ENCODE results near the gene CHRM3. TPM values are rescaled to one million over a fixed set of nuclear protein-coding genes. Genes with fewer than 3 reads are reported as not detected.

CHRM3 gene
- polyA plus RNA-seq (2013): 18.1 TPM

DNA sequence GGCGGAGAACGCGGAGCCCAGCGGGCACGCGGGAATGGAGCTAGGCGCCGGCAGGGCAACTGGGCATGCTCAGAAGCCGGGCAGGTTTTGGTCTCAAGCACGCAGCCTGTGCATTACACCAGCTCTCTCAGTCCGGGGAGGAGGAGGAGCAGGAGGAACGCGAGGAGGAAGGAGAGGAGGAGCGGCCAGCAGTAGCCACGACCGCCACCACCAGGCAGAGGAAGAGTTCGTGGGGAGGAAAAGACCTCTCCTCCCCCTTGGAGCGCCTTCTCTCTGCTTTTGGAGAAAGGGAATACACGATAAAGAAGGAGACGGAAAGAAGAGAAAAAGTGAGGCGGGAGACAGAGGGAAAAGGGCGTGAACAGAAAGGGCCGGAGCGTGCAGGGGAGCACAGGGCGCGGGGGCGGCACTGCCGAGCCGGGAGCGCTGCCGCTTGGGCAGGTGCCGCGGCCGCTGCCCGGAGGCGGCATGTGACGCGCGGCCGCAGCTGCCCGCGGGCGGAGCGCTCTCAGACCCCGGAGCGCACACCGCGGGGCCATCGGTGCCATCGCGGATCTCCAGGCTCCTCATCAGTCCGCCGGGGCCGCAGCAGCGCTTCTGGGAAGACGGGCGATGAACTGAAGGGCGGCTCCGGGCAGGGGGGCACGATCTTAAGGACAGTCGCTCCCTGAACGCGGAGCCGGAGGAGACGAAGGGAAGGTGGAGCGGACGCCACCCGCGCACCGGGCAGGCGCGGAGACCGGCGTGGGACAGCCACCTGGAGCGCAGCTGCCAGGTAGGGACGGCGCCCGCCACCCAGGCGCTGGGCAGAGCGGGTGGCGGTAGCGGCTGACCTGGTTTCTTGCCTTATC, at the start of gene CHRM3:
TSS of gene CHRM3 (plus strand) at position 116 of the 851 bp plus-strand sequence. CDS start 520,884 bp downstream, outside the sequence.
- no peaks in the 10 kb centered on the region for H3K27me3 ChIP-seq (replicated peaks in 2 of 5; ENCODE audit: control insufficient read depth in 4 of 5, insufficient read depth in 5 of 5, low read length in 4 of 5)
- H3K36me3 ChIP-seq (ENCODE audit: control insufficient read depth in 4 of 4, insufficient read depth in 4 of 4, low read length in 3 of 4): no peaks in the 10 kb centered on the region
- H3K4me3 ChIP-seq (ENCODE audit: control insufficient read depth in 1 of 7, extremely low read depth in 1 of 7, insufficient read depth in 4 of 7, low read depth in 2 of 7, low read length in 6 of 7): peak within 1 kb of the TSS; percentile 74 to 97 (median 94)
- no peaks in the 10 kb centered on the region for H3K9me3 ChIP-seq (ENCODE audit: control extremely low read depth in 1 of 5, control insufficient read depth in 4 of 5, insufficient read depth in 2 of 5, low read depth in 1 of 5, low read length in 4 of 5)
- H3K4me1 ChIP-seq (ENCODE audit: control extremely low read depth in 1 of 4, control insufficient read depth in 4 of 4, insufficient read depth in 4 of 4, low read length in 3 of 4): peaks cover 0 to 32% (median 20%) of the 10 kb centered on the region in 4 experiments
- CTCF ChIA-PET: interaction anchor here (0.8 to 1.4 kb wide), 6 partner anchors 12 to 432 kb away, joined by 3 to 6 read pairs (median 4); no protein-coding TSS in a partner anchor
- POLR2A ChIA-PET: no interaction called here
- H3K27ac ChIP-seq (ENCODE audit: insufficient read depth in 1 of 2, low read depth in 1 of 2, low read length in 2 of 2, poor library complexity in 1 of 2, severe bottlenecking in 2 of 2): peak within 1 kb of the TSS; percentile 55 to 70
- DNase-seq: peak; percentile 87 to 91 (median 89)
- WGBS (ENCODE audit: insufficient coverage): under 1% methylated on average over 62 of the region's 82 CpGs

DNA sequence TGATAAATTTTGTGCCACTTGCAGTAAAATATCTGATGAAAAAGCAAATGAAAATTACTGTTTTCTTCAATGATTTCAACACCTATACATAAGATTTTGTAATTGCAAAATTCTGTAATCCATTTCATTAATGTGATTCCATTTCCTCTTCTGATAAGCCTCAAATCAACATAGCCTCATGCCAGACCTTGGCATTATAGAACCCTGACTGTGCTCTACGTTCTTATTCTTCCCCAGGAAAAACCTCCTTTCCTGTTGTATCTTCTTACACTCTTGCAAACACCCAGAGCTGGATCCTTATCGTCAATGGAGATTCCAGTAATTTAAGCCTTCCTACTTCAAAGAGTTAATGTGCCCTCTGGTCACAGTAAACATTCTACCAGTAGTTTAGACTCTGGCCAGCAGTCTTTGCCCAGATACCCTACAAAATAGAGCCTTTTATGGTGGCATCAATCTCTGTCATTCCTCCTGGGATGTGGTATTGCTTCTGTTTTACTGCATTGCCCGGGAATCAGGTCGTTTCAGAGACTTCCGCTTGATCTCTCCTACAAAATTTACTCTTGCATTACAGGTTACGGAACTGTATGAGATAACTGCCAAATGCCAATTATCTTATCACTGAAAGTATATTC, 48.5 kb upstream of the CHRM3 start:
- 92% methylated on average over 6 of the region's 6 CpGs for WGBS (ENCODE audit: insufficient coverage)
- Histone ChIP-seq H3K9me3 (ENCODE audit: control extremely low read depth in 1 of 5, control insufficient read depth in 4 of 5, insufficient read depth in 2 of 5, low read depth in 1 of 5, low read length in 4 of 5) (peaks cover 0 to 2% (median 0%) of the 10 kb centered on the region in 5 experiments), H3K4me1 (ENCODE audit: control extremely low read depth in 1 of 4, control insufficient read depth in 4 of 4, insufficient read depth in 4 of 4, low read length in 3 of 4) (no peaks in the 10 kb centered on the region), H3K4me3 (ENCODE audit: control insufficient read depth in 1 of 7, extremely low read depth in 1 of 7, insufficient read depth in 4 of 7, low read depth in 2 of 7, low read length in 6 of 7) (no peak overlapping the region), H3K36me3 (ENCODE audit: control insufficient read depth in 4 of 4, insufficient read depth in 4 of 4, low read length in 3 of 4) (no peaks in the 10 kb centered on the region), H3K27ac (ENCODE audit: insufficient read depth in 1 of 2, low read depth in 1 of 2, low read length in 2 of 2, poor library complexity in 1 of 2, severe bottlenecking in 2 of 2) (no peak overlapping the region), H3K27me3 (replicated peaks in 2 of 5; ENCODE audit: control insufficient read depth in 4 of 5, insufficient read depth in 5 of 5, low read length in 4 of 5) (no peaks in the 10 kb centered on the region)
- POLR2A ChIA-PET: no interaction called here
- DNase-seq: no peak
- CTCF ChIA-PET: no interaction called here

GRCh38 chr1:239347776-239348175, 38.6 kb upstream of the CHRM3 start:
- H3K9me3 ChIP-seq (ENCODE audit: control extremely low read depth in 1 of 5, control insufficient read depth in 4 of 5, insufficient read depth in 2 of 5, low read depth in 1 of 5, low read length in 4 of 5): no peaks in the 10 kb centered on the region
- 100% methylated on average over 2 of the region's 2 CpGs for WGBS (ENCODE audit: insufficient coverage)
- no peaks in the 10 kb centered on the region for H3K36me3 ChIP-seq (ENCODE audit: control insufficient read depth in 4 of 4, insufficient read depth in 4 of 4, low read length in 3 of 4)
- ChIA-PET POLR2A (no interaction called here), CTCF (no interaction called here)
- DNase-seq: no peak
- H3K27me3 ChIP-seq (replicated peaks in 2 of 5; ENCODE audit: control insufficient read depth in 4 of 5, insufficient read depth in 5 of 5, low read length in 4 of 5): no peaks in the 10 kb centered on the region
- H3K4me3 ChIP-seq (ENCODE audit: control insufficient read depth in 1 of 7, extremely low read depth in 1 of 7, insufficient read depth in 4 of 7, low read depth in 2 of 7, low read length in 6 of 7): no peak overlapping the region
- H3K4me1 ChIP-seq (ENCODE audit: control extremely low read depth in 1 of 4, control insufficient read depth in 4 of 4, insufficient read depth in 4 of 4, low read length in 3 of 4): no peaks in the 10 kb centered on the region
- H3K27ac ChIP-seq (ENCODE audit: insufficient read depth in 1 of 2, low read depth in 1 of 2, low read length in 2 of 2, poor library complexity in 1 of 2, severe bottlenecking in 2 of 2): no peak overlapping the region

DNA sequence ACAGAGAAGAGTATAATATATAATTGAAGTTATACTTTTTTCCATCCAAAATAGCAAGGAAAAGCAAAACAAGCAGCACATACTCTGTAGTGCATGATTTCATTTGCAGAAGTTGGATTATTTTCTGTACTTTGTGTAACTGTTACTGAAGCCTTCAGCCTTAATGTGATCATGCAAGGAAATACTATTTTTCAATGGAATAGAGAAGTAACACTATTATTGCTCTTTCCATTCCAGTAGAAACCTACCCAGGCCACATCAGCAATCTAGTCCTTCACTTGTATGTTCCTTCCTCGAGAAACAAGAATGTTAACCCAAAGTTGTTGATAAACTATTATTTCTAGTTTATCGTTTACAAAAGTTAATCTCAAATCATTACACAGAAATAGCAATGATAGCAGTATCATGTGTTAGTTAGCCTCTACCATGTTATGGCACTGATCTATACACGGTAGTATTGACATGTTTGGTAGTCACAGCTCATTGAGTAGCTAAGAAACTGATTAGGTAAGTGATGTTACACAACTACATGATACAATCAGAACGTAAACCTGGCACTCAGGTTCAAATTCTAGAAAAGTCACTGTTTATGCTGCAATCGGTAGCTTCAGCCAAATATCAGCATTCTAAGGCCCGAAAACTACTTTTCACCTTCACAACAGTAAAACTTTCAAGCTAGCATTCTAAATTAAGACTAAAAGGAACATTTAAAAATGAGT, 37.6 kb upstream of the CHRM3 start:
- DNase-seq: no peak
- Histone ChIP-seq H3K36me3 (ENCODE audit: control insufficient read depth in 4 of 4, insufficient read depth in 4 of 4, low read length in 3 of 4) (no peaks in the 10 kb centered on the region), H3K4me3 (ENCODE audit: control insufficient read depth in 1 of 7, extremely low read depth in 1 of 7, insufficient read depth in 4 of 7, low read depth in 2 of 7, low read length in 6 of 7) (no peak overlapping the region), H3K27me3 (replicated peaks in 2 of 5; ENCODE audit: control insufficient read depth in 4 of 5, insufficient read depth in 5 of 5, low read length in 4 of 5) (no peaks in the 10 kb centered on the region), H3K9me3 (ENCODE audit: control extremely low read depth in 1 of 5, control insufficient read depth in 4 of 5, insufficient read depth in 2 of 5, low read depth in 1 of 5, low read length in 4 of 5) (no peaks in the 10 kb centered on the region), H3K4me1 (ENCODE audit: control extremely low read depth in 1 of 4, control insufficient read depth in 4 of 4, insufficient read depth in 4 of 4, low read length in 3 of 4) (no peaks in the 10 kb centered on the region), H3K27ac (ENCODE audit: insufficient read depth in 1 of 2, low read depth in 1 of 2, low read length in 2 of 2, poor library complexity in 1 of 2, severe bottlenecking in 2 of 2) (no peak overlapping the region)
- CTCF ChIA-PET: no interaction called here
- POLR2A ChIA-PET: no interaction called here
- WGBS (ENCODE audit: insufficient coverage): 100% methylated on average over 2 of the region's 6 CpGs

GRCh38 chr1:239349699-239350098, 36.7 kb upstream of the CHRM3 start:
- Histone ChIP-seq H3K27ac (ENCODE audit: insufficient read depth in 1 of 2, low read depth in 1 of 2, low read length in 2 of 2, poor library complexity in 1 of 2, severe bottlenecking in 2 of 2) (no peak overlapping the region), H3K4me3 (ENCODE audit: control insufficient read depth in 1 of 7, extremely low read depth in 1 of 7, insufficient read depth in 4 of 7, low read depth in 2 of 7, low read length in 6 of 7) (no peak overlapping the region), H3K27me3 (replicated peaks in 2 of 5; ENCODE audit: control insufficient read depth in 4 of 5, insufficient read depth in 5 of 5, low read length in 4 of 5) (no peaks in the 10 kb centered on the region), H3K9me3 (ENCODE audit: control extremely low read depth in 1 of 5, control insufficient read depth in 4 of 5, insufficient read depth in 2 of 5, low read depth in 1 of 5, low read length in 4 of 5) (no peaks in the 10 kb centered on the region), H3K36me3 (ENCODE audit: control insufficient read depth in 4 of 4, insufficient read depth in 4 of 4, low read length in 3 of 4) (no peaks in the 10 kb centered on the region), H3K4me1 (ENCODE audit: control extremely low read depth in 1 of 4, control insufficient read depth in 4 of 4, insufficient read depth in 4 of 4, low read length in 3 of 4) (no peaks in the 10 kb centered on the region)
- POLR2A ChIA-PET: no interaction called here
- DNase-seq: no peak
- 97% methylated on average over 4 of the region's 6 CpGs for WGBS (ENCODE audit: insufficient coverage)
- CTCF ChIA-PET: no interaction called here

DNA sequence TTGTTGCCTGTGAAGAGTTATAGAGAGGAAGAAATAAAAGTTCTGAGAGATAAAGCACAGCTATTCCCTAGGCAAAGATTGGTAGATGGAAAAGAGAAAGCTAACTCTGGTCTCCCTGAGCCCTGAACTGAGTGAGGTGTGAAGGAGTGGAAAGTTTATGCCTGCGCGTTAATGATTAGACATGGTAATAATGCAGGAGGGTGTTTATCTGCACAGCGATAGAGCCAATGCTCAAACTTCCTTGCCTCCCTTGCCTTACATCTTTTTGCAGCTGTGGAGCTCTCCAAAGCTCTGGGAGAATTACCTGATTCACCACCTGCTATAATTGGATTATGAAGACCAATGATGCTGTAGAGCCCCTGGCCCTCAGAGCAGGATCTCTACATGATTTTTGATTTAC, 32.8 kb upstream of the CHRM3 start:
- H3K9me3 ChIP-seq (ENCODE audit: control extremely low read depth in 1 of 5, control insufficient read depth in 4 of 5, insufficient read depth in 2 of 5, low read depth in 1 of 5, low read length in 4 of 5): no peaks in the 10 kb centered on the region
- no peak for DNase-seq
- H3K4me3 ChIP-seq (ENCODE audit: control insufficient read depth in 1 of 7, extremely low read depth in 1 of 7, insufficient read depth in 4 of 7, low read depth in 2 of 7, low read length in 6 of 7): no peak overlapping the region
- POLR2A ChIA-PET: interaction anchor here (0.6 kb wide), 1 partner anchor 44 kb away, joined by 4 read pairs; no protein-coding TSS in a partner anchor
- no peaks in the 10 kb centered on the region for H3K27me3 ChIP-seq (replicated peaks in 2 of 5; ENCODE audit: control insufficient read depth in 4 of 5, insufficient read depth in 5 of 5, low read length in 4 of 5)
- WGBS (ENCODE audit: insufficient coverage): 100% methylated on average over 3 of the region's 3 CpGs
- H3K27ac ChIP-seq (ENCODE audit: insufficient read depth in 1 of 2, low read depth in 1 of 2, low read length in 2 of 2, poor library complexity in 1 of 2, severe bottlenecking in 2 of 2): no peak overlapping the region
- H3K4me1 ChIP-seq (ENCODE audit: control extremely low read depth in 1 of 4, control insufficient read depth in 4 of 4, insufficient read depth in 4 of 4, low read length in 3 of 4): no peaks in the 10 kb centered on the region
- H3K36me3 ChIP-seq (ENCODE audit: control insufficient read depth in 4 of 4, insufficient read depth in 4 of 4, low read length in 3 of 4): no peaks in the 10 kb centered on the region
- CTCF ChIA-PET: no interaction called here
